ENCODE results near the gene CAP2.

The CAP2 gene

GRCh38 chr6:17485181-17485580, 91.8 kb downstream of the CAP2 start:
- TF ChIP-seq FOXP2 (optimal IDR thresholded peaks at IDR 0.05; ENCODE audit: borderline replicate concordance, extremely low read depth, extremely low read length, insufficient read depth) (no peak), SIN3A (IDR thresholded peaks at IDR 0.05; ENCODE audit: borderline replicate concordance, insufficient read depth, low read length) (no peak), REST (IDR thresholded peaks at IDR 0.05; ENCODE audit: insufficient read depth in 1 of 2, low read depth in 2 of 2, low read length in 2 of 2) (no peak)

- TF ChIP-seq TAF1 (IDR thresholded peaks at IDR 0.05; ENCODE audit: borderline replicate concordance, insufficient read depth, low read length) (no peak), POLR2AphosphoS5 (IDR thresholded peaks at IDR 0.05; ENCODE audit: low read depth, low read length) (no peak), FOXP2 (optimal IDR thresholded peaks at IDR 0.05; ENCODE audit: borderline replicate concordance, extremely low read depth, extremely low read length, insufficient read depth) (no peak), REST (IDR thresholded peaks at IDR 0.05; ENCODE audit: insufficient read depth in 1 of 2, low read depth in 2 of 2, low read length in 2 of 2) (no peak), SIN3A (IDR thresholded peaks at IDR 0.05; ENCODE audit: borderline replicate concordance, insufficient read depth, low read length) (no peak)
These were observed 92.6 kb downstream of the CAP2 start for GRCh38 chr6:17485946-17486345.

- TF ChIP-seq FOXP2 (optimal IDR thresholded peaks at IDR 0.05; ENCODE audit: borderline replicate concordance, extremely low read depth, extremely low read length, insufficient read depth) (no peak), TAF1 (IDR thresholded peaks at IDR 0.05; ENCODE audit: borderline replicate concordance, insufficient read depth, low read length) (no peak), REST (IDR thresholded peaks at IDR 0.05; ENCODE audit: insufficient read depth in 1 of 2, low read depth in 2 of 2, low read length in 2 of 2) (no peak), SIN3A (IDR thresholded peaks at IDR 0.05; ENCODE audit: borderline replicate concordance, insufficient read depth, low read length) (no peak), POLR2AphosphoS5 (IDR thresholded peaks at IDR 0.05; ENCODE audit: low read depth, low read length) (no peak)
These were observed 93.3 kb downstream of the CAP2 start for GRCh38 chr6:17486680-17487079.

- no peak for TF ChIP-seq FOXP2 (optimal IDR thresholded peaks at IDR 0.05; ENCODE audit: borderline replicate concordance, extremely low read depth, extremely low read length, insufficient read depth)
These were observed 97.3 kb downstream of the CAP2 start for GRCh38 chr6:17490724-17491123.

- no peak for TF ChIP-seq FOXP2 (optimal IDR thresholded peaks at IDR 0.05; ENCODE audit: borderline replicate concordance, extremely low read depth, extremely low read length, insufficient read depth)
- TF ChIP-seq REST (IDR thresholded peaks at IDR 0.05; ENCODE audit: insufficient read depth in 1 of 2, low read depth in 2 of 2, low read length in 2 of 2) = no peak
- TF ChIP-seq SIN3A (IDR thresholded peaks at IDR 0.05; ENCODE audit: borderline replicate concordance, insufficient read depth, low read length) = no peak
- TF ChIP-seq POLR2AphosphoS5 (IDR thresholded peaks at IDR 0.05; ENCODE audit: low read depth, low read length) = no peak
- TF ChIP-seq TAF1 (IDR thresholded peaks at IDR 0.05; ENCODE audit: borderline replicate concordance, insufficient read depth, low read length) = no peak
These were observed 98.2 kb downstream of the CAP2 start for GRCh38 chr6:17491416-17492142.
